Endothelial cell (in vitro differentiated cells): ENCODE data around the gene ST7. TPM values are rescaled to one million over a fixed set of nuclear protein-coding genes. Genes with fewer than 3 reads are reported as not detected.

ENCODE experiments used
- DNase-seq: peaks from one replicate; pipeline ENCODE4 v3.0.0; 2021; ENCODE audit warnings: low spot score
- H3K27ac Mint-ChIP-seq: one replicate; pipeline ENCODE4 v1.8.0; 2021; ENCODE audit warnings: mixed read lengths, inconsistent platforms; ENCODE audit not compliant: unreplicated experiment
- H3K27me3 Mint-ChIP-seq: one replicate; pipeline ENCODE4 v1.8.0; 2021; ENCODE audit warnings: mild to moderate bottlenecking, moderate library complexity, mixed read lengths, inconsistent platforms; ENCODE audit not compliant: unreplicated experiment
- H3K36me3 Mint-ChIP-seq: one replicate; pipeline ENCODE4 v1.8.0; 2021; ENCODE audit warnings: mild to moderate bottlenecking, low read depth, mixed read lengths, inconsistent platforms; ENCODE audit not compliant: unreplicated experiment
- H3K4me1 Mint-ChIP-seq: one replicate; pipeline ENCODE4 v1.8.0; 2021; ENCODE audit warnings: mild to moderate bottlenecking, mixed read lengths, inconsistent platforms; ENCODE audit not compliant: unreplicated experiment
- H3K4me3 Mint-ChIP-seq: one replicate; pipeline ENCODE4 v1.8.0; 2021; ENCODE audit warnings: mild to moderate bottlenecking, mixed read lengths, inconsistent platforms; ENCODE audit not compliant: unreplicated experiment
- H3K9me3 Mint-ChIP-seq: one replicate; pipeline ENCODE4 v1.8.0; 2021; ENCODE audit warnings: mixed read lengths, inconsistent platforms; ENCODE audit not compliant: unreplicated experiment
- CTCF ChIP-seq: fragments of 200-600 bp; sonication (generic); IDR thresholded peaks from one replicate; pipeline ENCODE4 v1.5.0; 2021; ENCODE audit warnings: antibody characterized with exemption; ENCODE audit not compliant: unreplicated experiment
- total RNA-seq: library from RNA; stranded (reverse); fragmentation: NEBNext Ultra II Directional; extraction: Animal tissue kit (Norgen Biotek cat#: 25700); gene quantifications from one replicate; pipeline ENCODE4 v1.2.1, GENCODE V29; 2021; ENCODE audit not compliant: unreplicated experiment

Gene ST7
- total RNA-seq, 1 donor from 2014 or later, result 44.1 TPM

- TF ChIP-seq CTCF, result no peak
- no peak overlapping the region for H3K27ac Mint-ChIP-seq
- no peak overlapping the region for H3K4me3 Mint-ChIP-seq
Observed at GRCh38 chr7:117017017-117017451, 63.7 kb downstream of the ST7 start.

GRCh38 chr7:117017702-117018266 is 64.5 kb downstream of the ST7 start:
- DNase-seq, result no peak
- no peak for TF ChIP-seq CTCF
- H3K4me3 Mint-ChIP-seq, result no peak overlapping the region
- no peaks in the 10 kb centered on the region for H3K9me3 Mint-ChIP-seq
- H3K27ac Mint-ChIP-seq, result no peak overlapping the region
- peaks cover 10% of the 10 kb centered on the region for H3K4me1 Mint-ChIP-seq
- H3K36me3 Mint-ChIP-seq, result no peaks in the 10 kb centered on the region
- no peaks in the 10 kb centered on the region for H3K27me3 Mint-ChIP-seq

More at GRCh38 chr7:117017017-117017451, 63.7 kb downstream of the ST7 start:
- Mint-ChIP-seq H3K36me3 (no peaks in the 10 kb centered on the region), H3K27me3 (no peaks in the 10 kb centered on the region), H3K4me1 (peaks cover 6% of the 10 kb centered on the region), H3K9me3 (no peaks in the 10 kb centered on the region)
- DNase-seq, result no peak

GRCh38 chr7:117018713-117019112 is 65.4 kb downstream of the ST7 start:
- Mint-ChIP-seq H3K9me3 (no peaks in the 10 kb centered on the region), H3K4me3 (no peak overlapping the region), H3K27ac (no peak overlapping the region), H3K36me3 (no peaks in the 10 kb centered on the region), H3K27me3 (no peaks in the 10 kb centered on the region), H3K4me1 (peaks cover 16% of the 10 kb centered on the region)
- no peak for DNase-seq
- no peak for TF ChIP-seq CTCF

GRCh38 chr7:117019287-117019686 is 66.0 kb downstream of the ST7 start:
- Mint-ChIP-seq H3K36me3 (no peaks in the 10 kb centered on the region), H3K27ac (peak overlapping the region; percentile 10), H3K27me3 (no peaks in the 10 kb centered on the region), H3K4me3 (no peak overlapping the region), H3K9me3 (no peaks in the 10 kb centered on the region), H3K4me1 (peaks cover 16% of the 10 kb centered on the region)
- TF ChIP-seq CTCF, result no peak
- DNase-seq, result no peak

- H3K36me3 Mint-ChIP-seq, result no peaks in the 10 kb centered on the region
- DNase-seq, result peak; percentile 61
- no peak overlapping the region for H3K4me3 Mint-ChIP-seq
- no peaks in the 10 kb centered on the region for H3K27me3 Mint-ChIP-seq
- peaks cover 16% of the 10 kb centered on the region for H3K4me1 Mint-ChIP-seq
- no peak for TF ChIP-seq CTCF
- no peak overlapping the region for H3K27ac Mint-ChIP-seq
- no peaks in the 10 kb centered on the region for H3K9me3 Mint-ChIP-seq
Observed at GRCh38 chr7:117019786-117020590, 66.7 kb downstream of the ST7 start.
